ENCODE results near the gene FHIT.

FHIT gene

DNA sequence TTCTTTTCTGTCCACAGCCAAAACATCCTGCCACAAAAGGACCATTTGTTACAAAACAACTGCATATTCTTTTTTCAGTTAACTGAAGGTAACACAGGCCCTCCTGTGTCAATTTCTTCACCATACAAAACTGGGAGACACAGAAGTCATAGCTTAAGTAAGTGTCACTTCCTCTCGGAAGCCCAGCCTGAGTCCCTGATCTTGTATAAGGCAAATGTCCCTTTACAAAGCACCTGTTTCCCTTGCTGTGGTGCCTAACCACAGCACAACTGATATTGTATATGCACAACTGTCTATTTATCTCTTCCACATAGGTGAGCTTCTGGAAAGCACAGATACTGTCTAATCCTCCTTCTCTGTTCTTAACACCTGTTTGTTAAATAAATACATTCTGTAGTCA is 293.7 kb downstream of the FHIT start:
- Mint-ChIP-seq H3K36me3 (ENCODE audit: low read depth) (peaks cover 3% of the 10 kb centered on the region), H3K27me3 (ENCODE audit: low read depth) (no peaks in the 10 kb centered on the region), H3K4me3 (no peak overlapping the region), H3K9me3 (peaks cover 21% of the 10 kb centered on the region), H3K27ac (no peak overlapping the region), H3K4me1 (peaks cover 22% of the 10 kb centered on the region)
- TF ChIP-seq CTCF (IDR thresholded peaks at IDR 0.05; ENCODE audit: unreplicated experiment in 3 of 3) = no peak

DNA sequence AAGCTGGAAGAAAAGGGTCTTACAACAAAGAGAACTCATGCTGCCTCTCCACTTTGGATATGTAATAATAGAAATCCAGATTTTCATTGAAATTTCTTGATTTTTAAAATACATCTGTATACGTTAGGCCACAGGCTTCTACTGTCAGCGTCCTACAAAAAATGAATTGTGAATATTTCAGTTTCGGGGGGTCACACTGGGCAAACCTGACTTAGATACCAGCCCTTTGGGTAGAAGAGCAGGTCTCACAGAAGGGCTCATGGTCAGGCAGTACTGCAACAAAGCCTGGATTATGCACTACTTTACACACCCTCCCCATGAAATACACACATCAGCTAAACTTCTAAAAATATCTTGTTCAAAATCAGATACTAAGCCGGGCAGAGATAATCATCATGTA is 294.5 kb downstream of the FHIT start:
- H3K9me3 Mint-ChIP-seq = peaks cover 13% of the 10 kb centered on the region
- H3K27ac Mint-ChIP-seq = no peak overlapping the region
- no peak for TF ChIP-seq CTCF (IDR thresholded peaks at IDR 0.05; ENCODE audit: unreplicated experiment in 3 of 3)
- H3K36me3 Mint-ChIP-seq (ENCODE audit: low read depth) = peaks cover 3% of the 10 kb centered on the region
- peaks cover 25% of the 10 kb centered on the region for H3K4me1 Mint-ChIP-seq
- no peak overlapping the region for H3K4me3 Mint-ChIP-seq
- no peaks in the 10 kb centered on the region for H3K27me3 Mint-ChIP-seq (ENCODE audit: low read depth)

DNA sequence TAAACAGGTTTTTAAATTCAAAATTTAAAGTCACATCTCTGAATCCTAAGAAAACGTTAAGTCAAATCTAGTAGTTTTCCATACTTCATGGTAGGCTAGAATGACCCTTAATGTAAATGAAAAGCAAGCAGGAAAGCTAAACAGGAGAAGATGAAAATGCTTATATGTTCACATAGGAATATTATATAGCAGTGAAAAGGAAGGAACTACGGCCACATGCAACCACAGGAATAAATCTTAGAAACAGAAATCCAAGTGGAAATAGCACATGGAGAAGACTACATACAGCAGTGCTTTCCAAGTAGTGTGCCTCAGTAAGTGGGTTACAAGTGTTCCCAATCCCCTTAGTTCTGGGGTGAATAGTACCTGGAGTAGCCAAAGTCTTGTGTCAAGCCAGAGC is 296.2 kb downstream of the FHIT start:
- no peak for TF ChIP-seq CTCF (IDR thresholded peaks at IDR 0.05; ENCODE audit: unreplicated experiment in 3 of 3)
- Mint-ChIP-seq H3K27me3 (ENCODE audit: low read depth) (no peaks in the 10 kb centered on the region), H3K4me3 (no peak overlapping the region), H3K36me3 (ENCODE audit: low read depth) (peaks cover 3% of the 10 kb centered on the region), H3K27ac (peak overlapping the region in 1 of 3 experiments; percentile 96), H3K9me3 (peaks cover 8% of the 10 kb centered on the region), H3K4me1 (peaks cover 25% of the 10 kb centered on the region)

GRCh38 chr3:60954048-60954447 is 297.2 kb downstream of the FHIT start:
- Mint-ChIP-seq H3K27ac (peak overlapping the region; percentile 66 to 96 (median 84)), H3K36me3 (ENCODE audit: low read depth) (peaks cover 3% of the 10 kb centered on the region), H3K4me1 (peaks cover 25% of the 10 kb centered on the region), H3K9me3 (peaks cover 5% of the 10 kb centered on the region), H3K27me3 (ENCODE audit: low read depth) (no peaks in the 10 kb centered on the region), H3K4me3 (no peak overlapping the region)
- TF ChIP-seq CTCF (IDR thresholded peaks at IDR 0.05; ENCODE audit: unreplicated experiment in 3 of 3) = no peak

GRCh38 chr3:60953351-60953750 is 297.9 kb downstream of the FHIT start:
- no peaks in the 10 kb centered on the region for H3K27me3 Mint-ChIP-seq (ENCODE audit: low read depth)
- H3K9me3 Mint-ChIP-seq = peaks cover 5% of the 10 kb centered on the region
- H3K36me3 Mint-ChIP-seq (ENCODE audit: low read depth) = peaks cover 3% of the 10 kb centered on the region
- H3K4me3 Mint-ChIP-seq = peak overlapping the region in 1 of 3 experiments; percentile 4
- no peak for TF ChIP-seq CTCF (IDR thresholded peaks at IDR 0.05; ENCODE audit: unreplicated experiment in 3 of 3)
- H3K4me1 Mint-ChIP-seq = peaks cover 25% of the 10 kb centered on the region
- peak overlapping the region; percentile 66 to 96 (median 84) for H3K27ac Mint-ChIP-seq

DNA sequence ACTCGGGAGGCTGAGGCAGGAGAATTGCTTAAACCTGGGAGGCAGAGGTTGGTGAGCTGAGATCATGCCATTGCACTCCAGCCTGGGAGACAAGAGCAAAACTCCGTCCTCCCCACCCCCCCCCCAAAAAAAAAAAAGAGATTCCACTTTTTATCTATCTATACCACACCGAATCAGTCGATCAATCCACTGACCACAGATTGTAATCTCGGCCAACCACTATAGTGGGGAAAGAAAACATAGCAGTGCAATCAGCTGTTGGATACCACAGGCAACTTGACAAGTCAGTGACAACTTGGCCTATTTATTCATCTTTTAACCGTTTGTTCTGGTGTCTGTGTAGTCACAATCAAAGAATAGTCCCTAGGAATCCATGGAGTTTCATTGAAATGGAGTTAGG is 299.2 kb downstream of the FHIT start:
- Mint-ChIP-seq H3K9me3 (peaks cover 5% of the 10 kb centered on the region), H3K27ac (peak overlapping the region; percentile 66 to 96 (median 84)), H3K4me1 (peaks cover 25% of the 10 kb centered on the region), H3K4me3 (no peak overlapping the region), H3K36me3 (ENCODE audit: low read depth) (peaks cover 3% of the 10 kb centered on the region), H3K27me3 (ENCODE audit: low read depth) (no peaks in the 10 kb centered on the region)
- TF ChIP-seq CTCF (IDR thresholded peaks at IDR 0.05; ENCODE audit: unreplicated experiment in 3 of 3) = no peak

All from nephron (organoid).